ENCODE measurements around the gene CHKB. TPM values are rescaled to one million over a fixed set of nuclear protein-coding genes. Genes with fewer than 3 reads are reported as not detected.
"Not testable (repeated sequence)": the region's sequence is repeated elsewhere in the genome, so short reads cannot be mapped to it uniquely, and the experiment has no call there.

Gene CHKB
- total RNA-seq, 2 donors from 2014 or later, result 95.6 to 110 TPM

DNA sequence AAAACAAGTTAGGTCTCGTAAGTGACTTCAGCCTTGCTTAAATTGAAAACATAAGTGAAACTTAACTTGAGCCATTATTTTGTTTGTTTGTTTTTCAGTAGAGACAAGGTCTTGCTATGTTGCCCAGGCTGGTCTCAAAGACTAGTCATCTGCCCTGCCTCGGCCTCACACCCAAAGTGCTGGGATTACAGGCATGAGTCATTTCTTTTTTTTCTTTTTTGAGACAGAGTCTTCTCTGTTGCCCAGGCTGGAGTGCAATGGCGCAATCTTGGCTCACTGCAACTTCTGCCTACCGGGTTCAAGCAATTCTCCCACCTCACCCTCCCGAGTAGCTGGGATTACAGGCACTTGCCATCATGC, 41.0 kb downstream of the CHKB start:
- H3K36me3 Mint-ChIP-seq (ENCODE audit: insufficient read depth in 2 of 2); H3K9me3 Mint-ChIP-seq; H3K27me3 Mint-ChIP-seq (ENCODE audit: low read depth): not testable (repeated sequence)
- peak overlapping the region; percentile 55 to 75 for H3K4me3 Mint-ChIP-seq
- ATAC-seq (replicated peaks in 1 of 2) (peak; percentile 42 to 45), DNase-seq (peak; percentile 67 to 79)
- H3K27ac Mint-ChIP-seq, result peak overlapping the region; percentile 87
- peaks cover 79% of the 10 kb centered on the region for H3K4me1 Mint-ChIP-seq (ENCODE audit: low read depth)

DNA sequence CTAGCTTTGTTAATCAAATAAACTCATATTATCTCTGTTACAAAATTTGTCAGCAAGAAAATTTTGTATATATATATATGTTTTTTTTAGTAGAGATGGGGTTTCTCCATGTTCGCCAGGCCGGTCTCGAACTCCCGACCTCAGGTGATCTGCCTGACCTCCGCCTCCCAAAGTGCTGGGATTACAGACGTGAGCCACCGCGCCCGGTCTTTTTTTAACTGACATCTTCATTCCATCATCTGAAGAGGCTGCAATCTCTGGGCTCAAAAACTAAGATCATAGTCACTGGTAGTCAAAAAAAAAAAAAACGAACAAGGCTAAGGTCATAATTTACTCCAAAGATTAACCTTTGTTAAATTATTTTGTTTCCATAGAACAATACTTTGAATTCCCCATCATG, 42.3 kb downstream of the CHKB start:
- Mint-ChIP-seq H3K27me3 (ENCODE audit: low read depth) (no peaks in the 10 kb centered on the region), H3K27ac (peak overlapping the region; percentile 87), H3K4me1 (ENCODE audit: low read depth) (peaks cover 77% of the 10 kb centered on the region), H3K4me3 (peak overlapping the region; percentile 55 to 75), H3K36me3 (ENCODE audit: insufficient read depth in 2 of 2) (peaks cover 9% of the 10 kb centered on the region in 2 donors), H3K9me3 (peaks cover 2 to 4% of the 10 kb centered on the region in 2 donors)
- DNase-seq (no peak), ATAC-seq (replicated peaks in 1 of 2) (no peak)

DNA sequence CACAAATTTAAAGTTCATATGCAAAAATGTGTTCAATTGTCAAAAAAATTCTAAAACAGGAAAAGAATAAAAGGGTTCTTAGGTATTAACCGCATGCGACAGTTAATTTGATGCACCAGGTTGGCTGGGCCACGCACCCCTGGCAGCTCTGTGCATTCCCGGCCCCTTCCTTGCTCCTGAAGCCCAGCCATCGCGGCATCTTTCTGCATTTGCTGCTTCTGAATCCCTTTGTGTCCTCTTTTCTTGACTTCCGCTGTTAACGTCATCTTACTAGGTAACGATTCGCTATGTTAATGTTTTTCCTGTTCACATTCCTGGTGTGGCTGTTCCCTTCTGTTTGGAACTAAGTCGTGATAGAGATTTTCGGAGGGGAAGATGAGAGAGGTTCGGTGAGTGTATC, 44.9 kb downstream of the CHKB start:
- Mint-ChIP-seq H3K9me3 (peaks cover 2 to 4% of the 10 kb centered on the region in 2 donors), H3K27me3 (ENCODE audit: low read depth) (no peaks in the 10 kb centered on the region), H3K27ac (peak overlapping the region; percentile 96), H3K4me3 (peak overlapping the region; percentile 72 to 90), H3K36me3 (ENCODE audit: insufficient read depth in 2 of 2) (peaks cover 9 to 15% of the 10 kb centered on the region in 2 donors), H3K4me1 (ENCODE audit: low read depth) (peaks cover 88% of the 10 kb centered on the region)
- ATAC-seq (replicated peaks in 1 of 2) (no peak), DNase-seq (no peak)

DNA sequence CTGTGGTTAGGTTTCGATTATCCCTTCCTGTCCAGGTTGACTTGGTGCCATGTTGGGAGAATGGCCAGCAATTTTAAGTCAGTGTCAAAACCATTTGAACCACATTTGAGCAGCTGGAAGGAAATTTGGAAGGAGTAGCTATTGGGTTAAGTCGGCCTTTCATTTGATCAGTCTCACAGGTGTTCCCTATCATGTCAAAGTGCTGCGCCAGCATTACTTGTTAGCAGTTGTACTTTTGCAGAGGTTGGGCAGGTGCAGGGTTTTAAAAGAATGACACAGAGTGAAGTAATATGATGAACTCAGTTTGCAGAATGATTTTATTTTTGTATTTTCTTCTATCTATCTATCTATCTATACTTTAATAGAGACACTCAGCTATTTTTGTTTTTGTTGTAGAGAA, 46.4 kb downstream of the CHKB start:
- Mint-ChIP-seq H3K27me3 (ENCODE audit: low read depth) (no peaks in the 10 kb centered on the region), H3K27ac (peak overlapping the region; percentile 57), H3K9me3 (no peaks in the 10 kb centered on the region), H3K4me3 (no peak overlapping the region), H3K4me1 (ENCODE audit: low read depth) (peaks cover 76% of the 10 kb centered on the region), H3K36me3 (ENCODE audit: insufficient read depth in 2 of 2) (peaks cover 3 to 13% of the 10 kb centered on the region in 2 donors)
- no peak for ATAC-seq (replicated peaks in 1 of 2)
- DNase-seq, result no peak

DNA sequence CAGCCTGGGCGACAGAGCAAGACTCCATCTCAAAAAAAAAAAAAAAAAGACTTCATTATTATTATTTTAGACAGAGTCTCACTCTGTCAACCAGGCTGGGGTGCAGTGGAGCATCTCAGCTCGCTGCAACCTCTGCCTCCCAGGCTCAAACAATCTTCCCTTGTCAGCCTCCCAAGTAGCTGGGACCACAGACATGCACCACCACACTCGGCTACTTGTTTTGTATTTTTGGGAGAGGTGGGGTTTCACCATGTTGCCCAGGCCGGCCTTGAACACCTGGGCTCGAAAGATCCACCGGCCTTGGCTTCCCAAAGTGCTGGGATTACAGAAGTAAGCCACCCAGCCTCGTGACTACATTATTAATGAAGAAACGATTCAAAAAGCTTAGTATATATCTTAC, 47.5 kb downstream of the CHKB start:
- no peak for ATAC-seq (replicated peaks in 1 of 2)
- Mint-ChIP-seq H3K27ac (no peak overlapping the region), H3K9me3 (no peaks in the 10 kb centered on the region), H3K36me3 (ENCODE audit: insufficient read depth in 2 of 2) (peaks cover 5 to 15% of the 10 kb centered on the region in 2 donors), H3K4me3 (no peak overlapping the region), H3K27me3 (ENCODE audit: low read depth) (no peaks in the 10 kb centered on the region), H3K4me1 (ENCODE audit: low read depth) (peaks cover 65% of the 10 kb centered on the region)
- DNase-seq, result no peak

DNA sequence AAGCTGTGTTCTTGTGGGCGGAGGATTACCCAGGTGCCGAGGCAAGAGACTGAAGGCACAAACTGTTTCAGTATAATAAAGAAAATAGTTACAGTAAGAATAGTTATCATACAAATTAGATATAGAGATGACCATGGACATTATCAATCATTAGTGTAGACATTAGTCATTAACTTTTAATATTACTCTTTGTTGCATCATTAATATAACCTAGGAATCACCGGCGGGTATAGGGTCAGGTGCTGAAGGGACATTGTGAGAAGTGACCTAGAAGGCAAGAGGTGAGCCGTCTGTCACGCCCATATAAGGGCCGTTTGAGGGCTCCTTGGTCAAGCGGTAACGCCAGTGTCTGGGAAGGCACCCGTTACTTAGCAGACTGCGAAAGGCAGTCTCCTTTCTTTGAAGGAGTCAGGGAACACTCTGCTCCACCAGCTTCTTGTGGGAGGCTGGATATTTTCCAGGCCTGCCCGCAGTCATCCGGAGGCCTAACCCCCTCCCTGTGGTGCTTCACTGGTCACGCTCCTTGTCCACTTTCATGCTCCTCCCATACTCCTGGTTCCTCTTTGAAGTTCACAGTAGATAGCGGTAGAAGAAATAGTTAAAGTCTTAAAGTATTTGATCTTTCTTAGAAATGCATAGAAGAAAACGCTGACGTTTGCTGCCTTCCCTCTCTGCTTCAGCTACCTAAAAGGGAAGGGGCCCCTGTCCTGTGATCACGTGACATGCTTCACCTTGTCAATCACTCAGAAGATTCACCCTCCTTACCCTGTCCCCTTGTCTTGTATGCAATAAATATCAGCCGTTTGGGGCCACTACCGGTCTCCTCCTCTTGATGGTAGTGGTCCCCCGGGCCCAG, 48.6 kb downstream of the CHKB start:
- not testable (repeated sequence) for DNase-seq; H3K27me3 Mint-ChIP-seq (ENCODE audit: low read depth); ATAC-seq (replicated peaks in 1 of 2); H3K9me3 Mint-ChIP-seq
- Mint-ChIP-seq H3K27ac (peak overlapping the region; percentile 93), H3K36me3 (ENCODE audit: insufficient read depth in 2 of 2) (peaks cover 5 to 15% of the 10 kb centered on the region in 2 donors), H3K4me1 (ENCODE audit: low read depth) (peaks cover 55% of the 10 kb centered on the region), H3K4me3 (peak overlapping the region; percentile 96 to 98)

DNA sequence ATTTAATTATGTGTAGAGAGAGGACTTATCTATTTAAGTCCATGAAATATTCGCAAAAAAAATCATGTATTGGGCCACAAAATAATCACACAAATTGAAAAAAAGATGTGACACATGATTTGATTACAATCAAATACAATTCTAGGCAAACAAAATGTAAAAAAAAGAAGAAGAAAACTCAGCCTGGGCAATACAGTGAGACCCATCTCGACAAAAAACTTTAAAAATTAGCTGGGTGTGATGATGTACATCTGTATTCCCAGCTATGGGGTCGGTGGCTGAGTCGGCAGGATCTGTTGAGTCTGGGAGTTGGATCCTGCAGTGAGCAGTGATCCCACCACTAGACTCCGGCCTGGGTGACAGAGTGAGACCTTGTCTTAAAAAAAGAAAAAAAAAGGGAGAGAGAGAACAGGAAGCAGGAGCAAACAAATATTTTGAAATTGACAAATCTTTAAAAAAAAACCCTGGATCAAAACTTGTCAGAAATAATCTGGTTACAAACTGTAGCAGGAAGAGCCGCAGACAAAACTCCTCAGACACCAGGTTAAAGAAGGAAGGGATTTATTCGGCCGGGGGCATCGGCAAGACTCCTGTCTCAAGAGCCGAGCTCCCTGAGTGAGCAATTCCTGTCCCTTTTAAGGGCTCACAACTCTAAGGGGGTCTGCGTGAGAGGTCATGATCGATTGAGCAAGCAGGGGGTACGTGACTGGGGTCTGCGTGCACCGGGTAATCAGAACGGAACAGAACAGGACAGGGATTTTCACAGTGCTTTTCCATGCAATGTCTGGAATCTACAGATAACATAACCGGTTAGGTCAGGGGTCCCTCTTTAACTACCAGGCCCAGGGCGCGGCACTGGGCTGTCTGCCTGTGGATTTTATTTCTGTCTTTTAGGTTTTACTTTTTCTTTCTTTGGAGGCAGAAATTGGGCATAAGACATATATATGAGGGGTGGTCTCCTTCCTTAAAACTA, 49.5 kb downstream of the CHKB start:
- Mint-ChIP-seq H3K27me3 (ENCODE audit: low read depth) (no peaks in the 10 kb centered on the region), H3K4me1 (ENCODE audit: low read depth) (peaks cover 53% of the 10 kb centered on the region), H3K9me3 (no peaks in the 10 kb centered on the region), H3K4me3 (peak overlapping the region; percentile 96 to 98), H3K36me3 (ENCODE audit: insufficient read depth in 2 of 2) (peaks cover 6 to 15% of the 10 kb centered on the region in 2 donors), H3K27ac (peak overlapping the region; percentile 93)
- no peak for ATAC-seq (replicated peaks in 1 of 2)
- DNase-seq, result no peak

DNA sequence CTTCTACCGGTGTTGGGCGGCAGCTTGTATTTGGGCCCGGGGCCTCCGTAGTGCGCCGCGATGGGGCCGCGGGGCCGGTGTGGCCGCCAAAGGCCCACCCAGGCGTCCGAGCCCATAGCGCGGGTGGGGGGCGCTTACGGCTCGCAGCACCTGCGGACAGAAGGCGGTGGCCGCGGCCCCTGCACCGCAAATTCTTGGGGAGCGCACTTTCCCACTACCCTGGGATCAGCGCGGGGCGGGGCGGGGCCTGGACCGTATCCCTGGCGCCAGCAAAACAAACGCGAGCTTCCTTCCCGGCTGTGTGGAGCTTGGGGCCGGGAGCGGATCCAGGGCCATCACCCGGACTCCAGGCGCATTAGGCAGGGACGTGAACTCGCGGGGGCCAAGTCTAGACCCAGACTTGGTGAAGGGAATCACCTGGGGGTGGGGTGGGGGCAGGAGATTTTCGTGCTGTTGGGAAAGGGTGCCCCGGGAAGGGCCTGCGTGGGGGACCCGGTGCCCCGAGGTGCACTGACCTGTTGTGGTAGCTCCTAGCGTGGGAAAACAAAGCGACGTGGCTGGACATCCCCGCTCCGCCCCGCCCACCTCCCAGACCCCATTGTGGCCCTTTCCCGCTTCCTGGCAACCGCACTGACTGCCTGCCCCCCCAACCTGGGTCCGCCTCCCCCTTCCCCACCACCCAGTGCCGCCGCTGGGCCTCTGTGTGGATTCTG, 50.5 kb downstream of the CHKB start:
- Mint-ChIP-seq H3K27me3 (ENCODE audit: low read depth) (no peaks in the 10 kb centered on the region), H3K9me3 (no peaks in the 10 kb centered on the region), H3K27ac (peak overlapping the region; percentile 93), H3K36me3 (ENCODE audit: insufficient read depth in 2 of 2) (peaks cover 9 to 20% of the 10 kb centered on the region in 2 donors), H3K4me1 (ENCODE audit: low read depth) (peaks cover 53% of the 10 kb centered on the region), H3K4me3 (peak overlapping the region; percentile 96 to 98)
- ATAC-seq (replicated peaks in 1 of 2) (no peak), DNase-seq (no peak)

DNA sequence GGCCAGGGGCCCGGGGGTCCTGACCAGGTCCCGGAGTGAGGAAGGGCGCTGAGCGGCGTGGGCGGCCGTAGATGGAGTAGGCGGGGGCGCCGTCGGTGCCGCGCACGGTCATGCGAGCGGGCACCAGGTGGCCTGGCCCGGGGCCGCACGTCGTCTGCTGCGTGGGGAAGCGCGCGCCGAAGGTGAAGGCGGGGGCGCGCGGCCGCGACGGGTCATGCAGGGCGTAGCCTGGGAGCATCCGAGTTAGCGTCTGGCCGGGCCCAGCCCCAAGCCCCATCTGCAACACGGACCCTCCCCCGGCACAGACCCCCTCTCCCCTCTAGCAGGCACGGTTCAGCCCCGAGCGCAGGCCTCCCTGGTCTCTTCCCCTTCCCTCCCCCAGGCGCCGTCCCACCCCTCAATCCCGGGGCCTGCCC, 51.1 kb downstream of the CHKB start:
- Mint-ChIP-seq H3K27ac (peak overlapping the region; percentile 95), H3K36me3 (ENCODE audit: insufficient read depth in 2 of 2) (peaks cover 9 to 20% of the 10 kb centered on the region in 2 donors), H3K9me3 (no peaks in the 10 kb centered on the region), H3K4me1 (ENCODE audit: low read depth) (peaks cover 53% of the 10 kb centered on the region), H3K4me3 (peak overlapping the region; percentile 96 to 98), H3K27me3 (ENCODE audit: low read depth) (no peaks in the 10 kb centered on the region)
- DNase-seq (peak; percentile 81 to 89), ATAC-seq (replicated peaks in 1 of 2) (peak; percentile 52 to 53)

DNA sequence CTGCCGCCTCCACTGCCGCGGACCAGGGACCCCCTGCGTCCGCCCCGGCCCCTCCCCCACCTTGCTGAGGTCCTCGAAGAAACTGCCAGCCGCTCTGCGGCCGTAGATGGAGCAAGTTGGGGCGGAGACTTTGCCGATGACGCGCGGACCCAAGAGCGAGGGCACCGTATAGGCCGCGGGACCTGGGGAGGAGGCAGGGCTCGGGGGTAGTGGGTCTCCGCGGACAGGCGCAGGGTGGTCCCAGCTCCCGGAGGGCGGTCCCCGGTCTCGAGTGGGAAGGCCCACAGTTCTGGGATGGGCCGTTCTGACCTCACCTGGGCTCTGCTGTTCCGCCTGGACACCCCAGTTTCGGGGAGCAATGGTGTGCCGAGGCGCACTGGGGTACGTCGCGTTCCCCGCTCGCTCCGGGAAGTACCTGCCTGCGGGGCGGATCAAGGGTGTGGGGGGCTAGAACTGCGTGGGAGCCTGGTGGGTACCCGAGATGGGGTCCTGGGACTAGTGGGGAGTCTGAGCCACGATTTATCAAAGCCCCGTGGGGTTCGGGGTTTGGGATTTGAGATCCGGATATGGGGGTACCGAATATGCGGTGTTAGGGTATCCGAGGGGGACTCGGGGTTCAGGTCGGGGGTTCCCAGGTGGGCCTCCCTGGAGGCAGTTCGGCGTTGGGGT, 51.6 kb downstream of the CHKB start:
- no peaks in the 10 kb centered on the region for H3K27me3 Mint-ChIP-seq (ENCODE audit: low read depth)
- peaks cover 9 to 20% of the 10 kb centered on the region in 2 donors for H3K36me3 Mint-ChIP-seq (ENCODE audit: insufficient read depth in 2 of 2)
- peak overlapping the region; percentile 95 for H3K27ac Mint-ChIP-seq
- H3K4me1 Mint-ChIP-seq (ENCODE audit: low read depth), result peaks cover 48% of the 10 kb centered on the region
- no peaks in the 10 kb centered on the region for H3K9me3 Mint-ChIP-seq
- DNase-seq, result peak; percentile 89 to 91
- ATAC-seq (replicated peaks in 1 of 2), result peak; percentile 51
- H3K4me3 Mint-ChIP-seq, result peak overlapping the region; percentile 96 to 98

DNA sequence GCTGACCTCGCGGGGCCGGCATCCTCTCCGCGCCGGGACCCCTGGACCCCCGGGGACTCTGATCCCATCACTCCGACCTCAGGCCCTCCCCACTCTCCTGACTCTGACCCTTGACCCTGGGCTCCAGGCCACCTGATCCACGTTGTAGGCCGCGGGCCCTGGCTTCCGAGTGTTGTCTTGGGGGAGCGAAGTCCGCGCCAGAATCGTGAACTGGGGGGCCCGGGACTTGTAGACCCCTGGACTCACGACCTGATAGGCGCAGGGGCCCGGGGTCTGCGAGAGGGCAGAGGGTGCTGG, 52.1 kb downstream of the CHKB start:
- peaks cover 47% of the 10 kb centered on the region for H3K4me1 Mint-ChIP-seq (ENCODE audit: low read depth)
- DNase-seq (no peak), ATAC-seq (replicated peaks in 1 of 2) (peak; percentile 0 to 1)
- peaks cover 9 to 20% of the 10 kb centered on the region in 2 donors for H3K36me3 Mint-ChIP-seq (ENCODE audit: insufficient read depth in 2 of 2)
- H3K4me3 Mint-ChIP-seq, result peak overlapping the region; percentile 96 to 98
- H3K27me3 Mint-ChIP-seq (ENCODE audit: low read depth), result no peaks in the 10 kb centered on the region
- H3K9me3 Mint-ChIP-seq, result no peaks in the 10 kb centered on the region
- peak overlapping the region; percentile 96 for H3K27ac Mint-ChIP-seq

DNA sequence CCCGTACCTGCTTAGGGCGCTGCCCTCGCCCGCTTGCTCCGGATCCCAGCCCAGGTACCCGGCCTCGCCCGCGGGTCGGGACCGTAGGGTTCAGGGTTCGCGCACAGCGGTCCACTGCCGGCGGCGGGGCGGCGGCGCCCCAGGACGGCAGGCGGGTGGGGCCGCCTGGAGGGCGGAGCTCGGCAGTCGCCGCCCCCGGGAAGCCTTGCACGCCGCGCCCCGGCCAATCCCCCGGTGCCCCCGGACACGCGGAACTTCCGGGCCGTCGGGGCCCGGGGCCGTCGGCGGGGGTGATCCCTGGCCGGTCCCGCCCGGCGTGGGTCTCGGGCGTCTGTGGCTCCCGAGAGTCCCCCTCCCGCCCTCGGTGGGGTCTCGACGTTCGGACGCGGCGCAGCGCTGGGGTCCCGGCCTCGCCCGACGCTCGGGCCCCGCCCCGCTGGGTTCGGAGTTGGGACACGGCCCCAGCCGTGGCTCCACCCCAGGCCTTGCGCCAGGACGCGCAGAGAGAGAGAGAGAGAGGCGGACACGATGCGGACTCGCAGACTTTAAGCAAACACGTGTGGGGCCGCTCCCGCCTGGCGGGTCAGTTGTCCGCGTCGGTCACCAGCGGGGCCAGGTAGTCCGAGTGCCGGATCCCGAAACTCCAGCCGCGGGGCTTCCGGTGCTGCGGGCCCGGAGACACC, 52.6 kb downstream of the CHKB start, which contains the start of gene TYMP:
TYMP (minus strand) TSS at position 116 of the 683 bp plus-strand sequence. CDS start 303 bp downstream, outside the sequence.
- peak within 1 kb of the TSS; percentile 96 for H3K27ac Mint-ChIP-seq
- DNase-seq, result peak; percentile 87 to 90
- H3K27me3 Mint-ChIP-seq (ENCODE audit: low read depth), result no peaks in the 10 kb centered on the region
- peaks cover 47% of the 10 kb centered on the region for H3K4me1 Mint-ChIP-seq (ENCODE audit: low read depth)
- ATAC-seq (replicated peaks in 1 of 2), result peak; percentile 30 to 35
- peaks cover 9 to 20% of the 10 kb centered on the region in 2 donors for H3K36me3 Mint-ChIP-seq (ENCODE audit: insufficient read depth in 2 of 2)
- H3K9me3 Mint-ChIP-seq, result no peaks in the 10 kb centered on the region
- H3K4me3 Mint-ChIP-seq, result peak within 1 kb of the TSS; percentile 96 to 98
